OCI-LY1 (cell line): ENCODE results near the gene CCT7.

Experiments used
- H2AFZ ChIP-seq: fragments of 200-600 bp; sonication (generic), shearing (Covaris generic); 2 replicates; pipeline ENCODE4 v1.6.0; 2014; ENCODE audit warnings: antibody characterized with exemption, mild to moderate bottlenecking, low read length
- H3F3A ChIP-seq: fragments of 200-600 bp; sonication (generic), shearing (Covaris generic); 2 replicates; pipeline ENCODE4 v1.6.0; 2014; ENCODE audit warnings: mild to moderate bottlenecking, antibody characterized with exemption, low read length, moderate library complexity; ENCODE audit not compliant: insufficient read depth
- H3K27ac ChIP-seq: fragments of 200-600 bp; sonication (generic); 2 replicates; pipeline ENCODE4 v1.5.1; 2014; ENCODE audit warnings: low read length, mixed run types, mild to moderate bottlenecking, low read depth; ENCODE audit not compliant: poor library complexity, severe bottlenecking
- H3K27me3 ChIP-seq: fragments of 200-600 bp; sonication (generic); 2 replicates; pipeline ENCODE4 v1.6.0; 2014; ENCODE audit warnings: antibody characterized with exemption, mild to moderate bottlenecking, low read length, moderate library complexity; ENCODE audit not compliant: insufficient read depth
- H3K36me3 ChIP-seq: fragments of 200-600 bp; sonication (generic); 2 replicates; pipeline ENCODE4 v1.6.1; 2014; ENCODE audit warnings: mild to moderate bottlenecking, antibody characterized with exemption, low read length, moderate library complexity, mixed read lengths; ENCODE audit not compliant: insufficient read depth
- H3K4me1 ChIP-seq: fragments of 200-600 bp; sonication (generic); 2 replicates; pipeline ENCODE4 v1.5.1; 2014; ENCODE audit warnings: mild to moderate bottlenecking, low read length, moderate library complexity; ENCODE audit not compliant: insufficient read depth, severe bottlenecking
- H3K4me2 ChIP-seq: fragments of 200-600 bp; sonication (generic), shearing (Covaris generic); 2 replicates; pipeline ENCODE4 v1.6.1; 2014; ENCODE audit warnings: low read length
- H3K4me3 ChIP-seq: fragments of 200-600 bp; sonication (generic); 2 replicates; pipeline ENCODE4 v1.5.1; 2014; ENCODE audit warnings: low read length, low read depth, mild to moderate bottlenecking, mixed read lengths; ENCODE audit not compliant: poor library complexity, severe bottlenecking
- H3K79me2 ChIP-seq: fragments of 200-600 bp; shearing (Covaris generic); 2 replicates; pipeline ENCODE4 v1.6.1; 2016; ENCODE audit warnings: mixed run types, low read length, mixed read lengths; ENCODE audit not compliant: insufficient read depth
- H3K9ac ChIP-seq: fragments of 200-600 bp; sonication (generic), shearing (Covaris generic); 2 replicates; pipeline ENCODE4 v1.6.1; 2014; ENCODE audit warnings: mild to moderate bottlenecking, low read length, mixed read lengths
- H3K9me2 ChIP-seq: fragments of 200-600 bp; sonication (generic), shearing (Covaris generic); 2 replicates; pipeline ENCODE4 v1.6.1; 2014; ENCODE audit warnings: low read depth, mild to moderate bottlenecking, low read length, mixed read lengths
- H3K9me3 ChIP-seq: fragments of 200-600 bp; shearing (Covaris generic); 2 replicates; pipeline ENCODE4 v1.6.1; 2014; ENCODE audit warnings: low read length, mixed read lengths
- H4K20me1 ChIP-seq: fragments of 200-600 bp; sonication (generic), shearing (Covaris generic); 2 replicates; pipeline ENCODE4 v1.6.0; 2016; ENCODE audit warnings: mild to moderate bottlenecking, low read length; ENCODE audit not compliant: insufficient read depth
- CTCF ChIP-seq: fragments of 200-600 bp; sonication (generic), shearing (Covaris generic); IDR thresholded peaks from 2 replicates; pipeline ENCODE4 v1.5.1; 2017; ENCODE audit warnings: mild to moderate bottlenecking, antibody characterized with exemption, low read length, moderate library complexity, mixed read lengths
- EZH2 ChIP-seq: fragments of 200-600 bp; sonication (generic), shearing (Covaris generic); IDR thresholded peaks from 2 replicates; pipeline ENCODE4 v1.8.0; 2017; ENCODE audit warnings: borderline replicate concordance, mixed run types, mild to moderate bottlenecking, antibody characterized with exemption, low read length, moderate library complexity, mixed read lengths

Gene CCT7

GRCh38 chr2:73205611-73206010 is 28.5 kb upstream of the CCT7 start:
- H2AFZ ChIP-seq, result no peak overlapping the region
- H3K4me3 ChIP-seq, result no peak overlapping the region
- 0 out of 2 replicates have a peak, but pooled peaks cover 2% of the 10 kb centered on the region for H3K27me3 ChIP-seq
- no peaks in the 10 kb centered on the region for H4K20me1 ChIP-seq
- no peaks in the 10 kb centered on the region for H3K4me1 ChIP-seq
- H3K9ac ChIP-seq, result no peak overlapping the region
- H3F3A ChIP-seq, result no peaks in the 10 kb centered on the region
- H3K9me3 ChIP-seq, result no peaks in the 10 kb centered on the region
- TF ChIP-seq EZH2 (no peak), CTCF (no peak)
- H3K4me2 ChIP-seq, result no peak overlapping the region
- no peaks in the 10 kb centered on the region for H3K36me3 ChIP-seq
- no peaks in the 10 kb centered on the region for H3K9me2 ChIP-seq
- no peak overlapping the region for H3K27ac ChIP-seq
- H3K79me2 ChIP-seq, result no peaks in the 10 kb centered on the region

DNA sequence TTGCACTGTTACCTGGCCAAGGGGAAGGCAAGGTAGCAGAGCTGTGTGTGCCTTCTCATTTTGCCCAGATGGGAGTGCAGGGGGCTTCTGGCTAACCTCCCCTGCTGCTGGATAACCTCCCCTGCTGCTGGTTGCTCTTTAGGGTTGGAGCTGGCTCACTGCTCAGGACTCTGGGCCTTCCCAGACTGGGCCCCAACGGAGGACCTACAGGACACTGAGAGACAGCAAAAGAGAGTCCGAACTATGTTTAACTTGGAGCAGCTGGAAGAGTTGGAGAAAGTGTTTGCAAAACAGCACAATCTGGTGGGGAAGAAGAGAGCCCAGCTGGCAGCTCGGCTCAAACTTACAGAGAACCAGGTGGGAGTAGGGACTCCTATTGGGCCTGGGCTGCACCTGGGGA is 25.9 kb upstream of the CCT7 start:
- H3K9ac ChIP-seq, result no peak overlapping the region

GRCh38 chr2:73210019-73210418 is 24.1 kb upstream of the CCT7 start:
- Histone ChIP-seq H3K4me2 (no peak overlapping the region), H3K79me2 (peaks cover 6% of the 10 kb centered on the region), H3K9me2 (no peaks in the 10 kb centered on the region), H3K4me3 (no peak overlapping the region), H3K9me3 (no peaks in the 10 kb centered on the region), H4K20me1 (no peaks in the 10 kb centered on the region), H3K27ac (no peak overlapping the region), H3K27me3 (0 out of 2 replicates have a peak, but pooled peaks cover 2% of the 10 kb centered on the region), H2AFZ (no peak overlapping the region), H3F3A (no peaks in the 10 kb centered on the region), H3K9ac (no peak overlapping the region), H3K4me1 (peaks cover 19% of the 10 kb centered on the region), H3K36me3 (no peaks in the 10 kb centered on the region)
- no peak for TF ChIP-seq CTCF
- no peak for TF ChIP-seq EZH2

More for the DNA sequence above, 25.9 kb upstream of the CCT7 start:
- Histone ChIP-seq H3K9me3 (no peaks in the 10 kb centered on the region), H3K4me2 (no peak overlapping the region), H3F3A (no peaks in the 10 kb centered on the region), H4K20me1 (no peaks in the 10 kb centered on the region), H3K9me2 (no peaks in the 10 kb centered on the region), H3K36me3 (no peaks in the 10 kb centered on the region), H3K4me1 (peaks cover 7% of the 10 kb centered on the region), H3K27me3 (0 out of 2 replicates have a peak, but pooled peaks cover 2% of the 10 kb centered on the region), H3K79me2 (no peaks in the 10 kb centered on the region), H2AFZ (no peak overlapping the region), H3K27ac (no peak overlapping the region), H3K4me3 (no peak overlapping the region)
- TF ChIP-seq CTCF, result no peak
- no peak for TF ChIP-seq EZH2
